KG1 (cell line): ENCODE measurements around the gene ARMC7.
A peak's percentile ranks its signal among the peaks of the same experiment; 100 is the strongest.
"Not testable (repeated sequence)": the region's sequence is repeated elsewhere in the genome, so short reads cannot be mapped to it uniquely, and the experiment has no call there.

Experiments
- DNase-seq: peaks from one replicate; lab custom pipeline; 2025; lab: John Stamatoyannopoulos, UW

The ARMC7 gene

GRCh38 chr17:75102385-75102821 is 7.4 kb upstream of the ARMC7 start:
- peak; percentile 17 for DNase-seq

- DNase-seq, result no peak
Measured at GRCh38 chr17:75103601-75104554, 5.9 kb upstream of the ARMC7 start.

- no peak for DNase-seq
Measured at GRCh38 chr17:75105126-75106080, 4.4 kb upstream of the ARMC7 start.

GRCh38 chr17:75108193-75108592 is 1.6 kb upstream of the ARMC7 start:
- no peak for DNase-seq

DNA sequence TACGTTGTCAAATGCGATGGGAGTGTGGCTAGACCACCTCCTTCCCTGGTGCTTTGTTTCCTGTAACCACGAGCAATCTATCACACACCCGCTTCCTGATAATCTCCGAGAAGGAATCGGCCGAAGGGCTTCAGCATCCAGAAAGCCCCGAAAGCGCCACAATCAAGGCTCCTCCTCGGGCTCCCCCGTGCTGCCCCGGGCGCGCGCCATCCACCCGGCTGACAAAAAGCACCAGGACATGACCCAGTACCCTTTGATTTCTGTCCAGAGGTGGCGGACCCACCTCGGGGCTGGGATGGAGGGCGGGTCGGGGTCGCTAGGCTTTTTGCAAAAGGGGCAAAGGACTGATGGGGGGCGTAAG is 743 bp upstream of the ARMC7 start:
- DNase-seq, result no peak

- DNase-seq, result no peak
Measured at GRCh38 chr17:75110234-75110937, 617 bp downstream of the ARMC7 start.

- DNase-seq, result no peak
Measured at GRCh38 chr17:75111777-75112335, 2.1 kb downstream of the ARMC7 start.

DNA sequence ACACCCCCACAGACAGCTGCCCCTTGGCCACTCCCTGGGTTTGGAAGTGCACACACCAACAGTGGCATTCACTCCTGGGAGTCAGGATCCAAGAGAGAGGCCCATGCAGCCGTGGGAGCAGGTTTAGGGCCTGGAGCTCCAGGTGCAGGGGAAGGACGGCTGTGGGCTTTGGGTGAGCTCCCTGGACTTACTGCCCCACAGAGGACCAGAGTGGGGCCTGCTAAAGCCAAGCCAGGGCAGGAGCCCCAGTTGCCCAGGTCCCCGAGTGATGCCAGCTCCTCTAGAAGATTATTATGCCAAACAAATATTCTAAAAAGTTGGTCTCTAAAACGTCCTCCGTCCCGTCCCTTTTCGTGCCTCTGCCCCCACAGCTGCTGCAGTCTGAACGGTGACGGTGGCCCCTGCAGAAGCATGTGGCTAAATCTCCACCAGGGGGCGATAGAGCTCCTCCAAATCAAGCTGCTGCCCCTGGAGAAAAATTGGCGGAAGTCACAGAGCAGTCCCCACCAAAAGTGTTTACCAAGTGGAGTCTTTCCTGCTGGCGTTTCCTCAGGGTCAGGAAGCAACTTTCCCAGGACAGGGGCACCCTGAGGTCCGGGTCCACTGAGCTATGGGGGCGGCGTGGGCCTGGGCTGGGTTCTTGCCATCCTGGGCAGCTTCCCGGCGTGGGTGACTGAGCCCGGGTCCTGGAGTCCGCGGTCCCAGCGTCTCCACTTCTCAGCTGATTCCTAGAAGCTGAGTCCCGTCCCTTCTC is 4.2 kb downstream of the ARMC7 start:
- DNase-seq, result peak; percentile 82

GRCh38 chr17:75114552-75115314 is 5.0 kb downstream of the ARMC7 start:
- DNase-seq, result no peak

GRCh38 chr17:75115555-75115954 is 5.8 kb downstream of the ARMC7 start:
- DNase-seq, result no peak

GRCh38 chr17:75116737-75117136 is 7.0 kb downstream of the ARMC7 start:
- DNase-seq, result no peak

GRCh38 chr17:75118307-75118706 is 8.5 kb downstream of the ARMC7 start:
- no peak for DNase-seq

DNA sequence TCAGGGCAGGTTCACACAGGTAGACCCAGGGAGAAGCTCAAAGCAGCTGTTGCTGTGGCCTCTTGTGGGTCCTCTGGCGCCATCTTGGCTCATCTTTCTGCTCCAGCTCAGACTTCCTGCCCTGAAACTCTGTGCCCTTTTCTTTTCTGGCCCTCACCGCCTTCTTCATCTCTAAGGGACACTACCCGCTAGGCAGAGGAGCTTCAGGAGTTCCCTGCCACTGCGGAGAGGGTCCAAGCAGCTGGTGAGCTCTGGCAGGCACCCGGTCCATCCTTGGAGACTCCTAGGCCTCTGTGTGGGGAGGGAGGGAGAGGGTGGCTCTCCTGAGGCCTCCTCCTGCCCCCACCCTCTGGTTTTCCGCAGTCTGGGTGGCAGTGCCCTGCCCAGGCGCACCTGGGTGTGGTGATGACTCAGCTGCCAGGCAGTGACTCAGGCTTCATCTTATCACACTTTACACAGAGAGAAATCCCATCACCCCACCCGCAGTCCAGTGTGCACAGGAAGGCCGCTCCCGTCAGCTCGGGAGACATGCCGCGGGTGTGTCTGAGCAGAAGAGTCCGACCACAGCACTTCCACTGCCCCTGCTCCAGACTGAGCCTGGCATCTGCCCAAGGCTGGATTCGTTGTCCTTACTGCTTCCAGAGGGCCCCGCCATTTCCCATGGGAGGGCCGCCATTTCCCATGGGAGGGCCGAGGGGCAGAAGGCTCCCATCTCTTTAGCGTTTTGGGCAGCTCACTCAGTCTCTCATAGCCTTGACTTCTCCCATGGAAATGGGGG is 14.5 kb downstream of the ARMC7 start:
- no peak for DNase-seq

- DNase-seq, result no peak
Measured at GRCh38 chr17:75124819-75125162, 15.0 kb downstream of the ARMC7 start.

GRCh38 chr17:75125984-75126383 is 16.2 kb downstream of the ARMC7 start:
- DNase-seq, result no peak

DNA sequence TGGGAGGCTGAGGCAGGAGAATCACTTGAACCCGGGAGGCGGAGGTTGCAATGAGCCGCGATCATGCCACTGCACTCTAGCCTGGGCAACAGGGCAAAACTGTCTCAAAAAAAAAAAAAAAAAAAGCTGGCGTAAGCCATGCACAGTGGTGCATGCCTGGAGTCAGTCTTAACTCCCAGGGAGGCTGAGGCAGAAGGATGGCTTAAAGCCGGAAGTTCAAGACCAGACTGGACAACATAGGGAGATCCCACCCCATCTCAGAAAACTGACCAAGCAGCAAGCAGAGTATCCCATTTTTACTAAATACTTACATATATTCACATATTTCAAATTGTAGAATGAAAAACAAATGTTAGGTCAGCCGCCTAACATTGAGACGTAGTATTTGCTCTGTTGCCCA is 17.2 kb downstream of the ARMC7 start:
- no peak for DNase-seq

DNA sequence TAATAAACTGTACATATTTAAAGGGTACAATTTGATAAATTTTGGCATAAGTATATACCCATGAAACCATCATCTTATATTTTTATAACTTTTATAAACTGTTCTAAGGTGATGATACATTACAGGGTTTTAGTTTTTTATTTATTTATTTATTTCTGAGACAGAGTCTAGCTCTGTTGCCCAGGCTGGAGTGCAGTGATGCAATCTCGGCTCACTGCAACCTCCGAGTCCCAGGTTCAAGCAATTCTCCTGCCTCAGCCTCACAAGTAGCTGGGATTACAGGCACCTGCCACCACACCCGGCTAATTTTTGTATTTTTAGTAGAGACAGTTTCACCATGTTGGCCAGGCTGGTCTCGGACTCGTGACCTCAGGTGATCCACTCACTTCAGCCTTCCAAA is 18.2 kb downstream of the ARMC7 start:
- not testable (repeated sequence) for DNase-seq

GRCh38 chr17:75128694-75129505 is 19.1 kb downstream of the ARMC7 start:
- DNase-seq, result no peak

DNA sequence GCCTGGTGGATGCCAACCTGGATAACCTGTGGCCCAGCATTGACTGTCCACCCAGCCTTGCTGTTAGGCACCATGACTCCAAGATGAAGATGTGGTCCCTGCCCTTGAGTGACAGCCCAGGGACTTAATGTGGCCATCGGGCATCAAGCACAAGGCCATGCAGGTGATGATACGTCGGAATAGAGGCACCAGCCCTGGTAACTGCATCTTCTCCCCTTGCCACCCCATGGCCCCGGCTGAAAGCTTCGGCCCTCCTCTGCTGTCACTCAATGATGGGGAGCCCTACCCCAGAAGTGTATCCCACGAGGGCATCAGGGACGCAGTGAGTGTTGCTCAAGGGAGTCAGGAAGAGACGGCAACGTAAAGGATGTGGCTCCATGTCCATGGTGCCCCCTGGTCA is 19.8 kb downstream of the ARMC7 start:
- no peak for DNase-seq
